Cerebellar nuclear complex (tissue), 1 donor: Measurements from ENCODE around the gene OTUD7B.

ENCODE experiments used
- DNase-seq, 2 experiments: peaks; one replicate each; lab custom pipeline; 2025; lab: John Stamatoyannopoulos, UW

The OTUD7B gene

GRCh38 chr1:149916898-149917252 lies 93.7 kb downstream of the OTUD7B start:
- no peak for DNase-seq

DNA sequence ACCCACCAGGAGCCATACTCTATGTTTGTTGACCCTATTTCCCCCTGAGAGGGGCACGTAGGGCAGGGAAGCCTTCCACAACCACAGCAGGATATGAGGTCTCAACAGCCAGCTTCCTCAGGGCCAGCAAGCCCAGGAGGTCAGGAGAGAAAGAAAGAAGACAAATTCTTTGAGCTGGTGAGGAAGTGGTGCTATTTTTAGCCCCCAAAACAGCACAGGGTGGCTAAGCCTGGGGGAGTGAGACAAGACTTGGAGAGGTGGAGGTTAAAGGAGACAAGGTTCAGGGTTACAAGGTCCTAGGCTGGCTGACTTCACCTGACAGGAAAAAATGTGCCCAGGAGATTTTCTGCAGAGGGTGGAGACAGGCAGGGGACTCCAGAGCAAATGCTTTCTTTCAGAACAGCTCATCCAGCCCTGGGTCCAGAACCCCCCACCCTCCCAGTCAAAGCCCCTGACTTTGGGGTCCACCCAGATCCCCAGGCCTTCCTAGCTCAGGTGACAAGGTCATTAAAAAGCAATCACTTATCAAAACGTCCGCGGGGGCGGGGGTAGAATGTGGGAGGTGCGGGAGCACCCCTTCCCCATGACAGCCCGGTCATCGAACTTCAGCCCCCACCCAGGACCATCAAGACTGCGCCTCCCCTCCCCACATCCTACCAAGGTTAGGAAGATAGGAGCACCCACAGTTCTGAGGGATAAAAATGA lies 94.2 kb downstream of the OTUD7B start:
- DNase-seq = no peak

- DNase-seq = no peak
Measured at GRCh38 chr1:149915429-149916192, 94.9 kb downstream of the OTUD7B start.

GRCh38 chr1:149914545-149914944 lies 96.0 kb downstream of the OTUD7B start:
- no peak for DNase-seq

DNA sequence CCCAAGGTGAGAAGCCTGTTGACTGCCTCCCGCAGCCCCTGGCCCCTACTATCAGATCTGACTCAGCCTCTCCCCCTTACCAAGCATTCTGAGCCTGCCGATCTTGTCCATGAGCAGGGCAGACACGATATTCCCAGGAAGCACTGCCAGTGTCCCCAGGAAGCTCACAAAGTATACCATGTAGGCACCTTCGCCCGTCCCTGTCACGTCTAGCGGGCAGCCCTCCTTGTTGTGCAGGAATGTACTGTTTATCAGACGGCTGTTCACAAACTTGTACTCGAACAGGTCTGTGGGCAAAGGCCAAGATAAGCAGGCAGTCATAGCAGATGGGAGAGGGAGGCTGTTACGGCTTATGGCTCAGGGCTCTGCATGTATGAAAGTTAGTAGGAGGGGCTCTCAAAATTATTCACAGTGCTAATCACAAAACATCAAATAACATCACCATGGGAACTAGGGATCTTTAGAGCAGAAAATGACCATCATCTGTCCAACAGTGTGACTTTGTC lies 103.9 kb downstream of the OTUD7B start:
- no peak for DNase-seq

GRCh38 chr1:149903836-149904491 lies 106.6 kb downstream of the OTUD7B start:
- DNase-seq = no peak

- peak; percentile 28 to 90 for DNase-seq
Measured at GRCh38 chr1:149899460-149900284, 110.9 kb downstream of the OTUD7B start, which contains the start of gene BOLA1. Gene BOLA1 (plus strand): TSS chr1:149899568. CDS start chr1:149900060, 492 bp downstream.

DNA sequence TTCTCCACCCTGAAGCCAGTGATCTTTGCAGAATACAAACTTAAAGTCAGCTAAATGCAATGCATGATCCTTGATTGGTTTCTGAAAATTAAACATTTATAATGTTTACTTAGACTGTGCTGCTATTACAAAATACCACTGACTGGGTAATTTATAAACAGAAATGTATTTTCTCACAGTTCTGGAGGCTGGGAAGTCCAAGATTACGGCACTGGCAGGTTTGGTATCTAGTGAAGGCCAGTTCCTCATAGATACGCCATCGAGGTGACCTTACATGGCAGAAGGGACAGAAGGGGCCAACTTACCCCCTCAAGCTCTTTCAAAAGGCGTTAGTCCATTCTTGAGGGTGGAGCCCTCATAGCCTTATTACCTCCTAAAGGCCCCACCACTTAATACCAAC lies 114.0 kb downstream of the OTUD7B start:
- no peak for DNase-seq

GRCh38 chr1:149888999-149889289 lies 121.6 kb downstream of the OTUD7B start:
- DNase-seq = no peak

DNA sequence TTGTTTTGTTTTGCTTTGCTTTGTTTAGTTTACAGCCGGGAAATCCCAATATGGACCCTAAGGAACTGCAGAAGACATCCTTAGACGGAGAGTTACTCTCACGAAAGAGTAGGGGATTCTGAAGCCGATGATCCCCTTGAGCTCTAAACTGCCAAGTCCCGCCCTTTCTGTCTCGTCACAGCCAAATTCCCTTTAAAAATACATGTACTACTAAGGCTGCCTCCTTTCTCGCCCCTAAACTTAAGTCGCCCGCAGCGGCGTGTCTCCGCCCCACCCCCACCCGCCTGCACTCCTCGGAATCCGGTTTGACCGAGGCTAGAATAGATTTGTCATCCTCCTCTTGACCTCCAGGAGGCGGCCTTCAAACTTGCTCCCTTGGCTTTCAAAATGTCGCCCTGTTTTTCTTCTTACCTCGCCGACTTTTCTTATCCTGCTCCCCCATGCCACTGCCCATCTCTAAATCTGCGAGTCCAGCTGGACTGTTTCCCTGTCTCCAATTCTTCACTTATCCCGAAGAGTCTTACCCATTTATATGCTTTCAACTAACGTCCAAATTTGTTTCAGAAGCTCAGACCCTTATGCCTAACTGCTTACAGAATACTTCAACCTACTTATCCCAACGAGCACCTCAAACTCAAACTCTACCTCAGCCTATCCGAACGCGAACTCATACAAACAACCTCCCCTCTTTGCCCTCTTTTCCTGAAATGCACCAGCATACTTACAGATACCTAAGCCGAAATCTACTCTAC lies 122.1 kb downstream of the OTUD7B start:
- DNase-seq = peak in 1 of 2 experiments; percentile 74
